ENCODE data around the gene OR52B6. TPM values are rescaled to one million over a fixed set of nuclear protein-coding genes. Genes with fewer than 3 reads are reported as not detected.

The OR52B6 gene
- total RNA-seq, 1 experiment from 2014 or later = not detected

DNA sequence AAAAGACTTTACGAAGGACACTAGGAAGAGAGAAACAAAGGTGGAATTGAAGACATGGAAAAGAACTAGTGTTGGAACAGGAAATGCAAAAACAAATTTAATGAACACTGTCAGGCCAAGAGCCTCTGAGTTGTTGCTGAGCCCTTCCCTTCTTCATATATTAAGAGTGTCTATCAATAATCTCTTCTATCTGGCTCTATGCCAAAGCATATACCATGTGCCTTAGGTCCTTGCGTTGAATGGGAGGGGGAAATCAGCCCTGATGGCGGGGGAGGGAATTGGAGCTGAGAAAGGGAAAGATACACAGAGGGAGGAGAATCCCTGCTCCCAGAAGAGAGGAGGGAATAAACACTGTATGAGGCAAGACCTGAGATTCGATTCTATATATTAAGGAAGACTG lies 5.5 kb upstream of the OR52B6 start:
- DNase-seq (ENCODE audit: low spot score) (no peak), ATAC-seq (peak; percentile 36; the same call in 1 of the 2 replicates)
- Mint-ChIP-seq H3K27me3 (ENCODE audit: low read depth) (no peaks in the 10 kb centered on the region; the same call in 1 of the 2 replicates), H3K36me3 (no peaks in the 10 kb centered on the region), H3K4me1 (no peaks in the 10 kb centered on the region), H3K4me3 (no peak overlapping the region), H3K9me3 (peaks cover 7% of the 10 kb centered on the region; the same call in 1 of the 2 replicates), H3K27ac (no peak overlapping the region)
- TF ChIP-seq, protein P1, sequence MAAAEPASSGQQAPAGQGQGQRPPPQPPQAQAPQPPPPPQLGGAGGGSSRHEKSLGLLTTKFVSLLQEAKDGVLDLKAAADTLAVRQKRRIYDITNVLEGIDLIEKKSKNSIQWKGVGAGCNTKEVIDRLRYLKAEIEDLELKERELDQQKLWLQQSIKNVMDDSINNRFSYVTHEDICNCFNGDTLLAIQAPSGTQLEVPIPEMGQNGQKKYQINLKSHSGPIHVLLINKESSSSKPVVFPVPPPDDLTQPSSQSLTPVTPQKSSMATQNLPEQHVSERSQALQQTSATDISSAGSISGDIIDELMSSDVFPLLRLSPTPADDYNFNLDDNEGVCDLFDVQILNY (CRISPR knock-in tag; IDR thresholded peaks at IDR 0.05) = no peak
- TF ChIP-seq USF2 (CRISPR knock-in tag; IDR thresholded peaks at IDR 0.05) = no peak
- TF ChIP-seq NR3C1 (CRISPR knock-in tag; conservative IDR thresholded peaks at IDR 0.05; ENCODE audit: low read depth) = no peak
- no peak for TF ChIP-seq ETV6 (CRISPR knock-in tag; IDR thresholded peaks at IDR 0.05)
- TF ChIP-seq RORB (CRISPR knock-in tag; IDR thresholded peaks at IDR 0.05) = no peak
- TF ChIP-seq SMAD3 (CRISPR knock-in tag; IDR thresholded peaks at IDR 0.05; ENCODE audit: borderline replicate concordance) = no peak
- TF ChIP-seq, protein P2, sequence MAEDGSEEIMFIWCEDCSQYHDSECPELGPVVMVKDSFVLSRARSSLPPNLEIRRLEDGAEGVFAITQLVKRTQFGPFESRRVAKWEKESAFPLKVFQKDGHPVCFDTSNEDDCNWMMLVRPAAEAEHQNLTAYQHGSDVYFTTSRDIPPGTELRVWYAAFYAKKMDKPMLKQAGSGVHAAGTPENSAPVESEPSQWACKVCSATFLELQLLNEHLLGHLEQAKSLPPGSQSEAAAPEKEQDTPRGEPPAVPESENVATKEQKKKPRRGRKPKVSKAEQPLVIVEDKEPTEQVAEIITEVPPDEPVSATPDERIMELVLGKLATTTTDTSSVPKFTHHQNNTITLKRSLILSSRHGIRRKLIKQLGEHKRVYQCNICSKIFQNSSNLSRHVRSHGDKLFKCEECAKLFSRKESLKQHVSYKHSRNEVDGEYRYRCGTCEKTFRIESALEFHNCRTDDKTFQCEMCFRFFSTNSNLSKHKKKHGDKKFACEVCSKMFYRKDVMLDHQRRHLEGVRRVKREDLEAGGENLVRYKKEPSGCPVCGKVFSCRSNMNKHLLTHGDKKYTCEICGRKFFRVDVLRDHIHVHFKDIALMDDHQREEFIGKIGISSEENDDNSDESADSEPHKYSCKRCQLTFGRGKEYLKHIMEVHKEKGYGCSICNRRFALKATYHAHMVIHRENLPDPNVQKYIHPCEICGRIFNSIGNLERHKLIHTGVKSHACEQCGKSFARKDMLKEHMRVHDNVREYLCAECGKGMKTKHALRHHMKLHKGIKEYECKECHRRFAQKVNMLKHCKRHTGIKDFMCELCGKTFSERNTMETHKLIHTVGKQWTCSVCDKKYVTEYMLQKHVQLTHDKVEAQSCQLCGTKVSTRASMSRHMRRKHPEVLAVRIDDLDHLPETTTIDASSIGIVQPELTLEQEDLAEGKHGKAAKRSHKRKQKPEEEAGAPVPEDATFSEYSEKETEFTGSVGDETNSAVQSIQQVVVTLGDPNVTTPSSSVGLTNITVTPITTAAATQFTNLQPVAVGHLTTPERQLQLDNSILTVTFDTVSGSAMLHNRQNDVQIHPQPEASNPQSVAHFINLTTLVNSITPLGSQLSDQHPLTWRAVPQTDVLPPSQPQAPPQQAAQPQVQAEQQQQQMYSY (CRISPR knock-in tag; IDR thresholded peaks at IDR 0.05) = no peak
- no peak for TF ChIP-seq ZNF232 (CRISPR knock-in tag; IDR thresholded peaks at IDR 0.05)
- TF ChIP-seq PREB (CRISPR knock-in tag; IDR thresholded peaks at IDR 0.05; ENCODE audit: borderline replicate concordance) = no peak
- no peak for TF ChIP-seq ELF4 (CRISPR knock-in tag; IDR thresholded peaks at IDR 0.05; ENCODE audit: low read depth)
- TF ChIP-seq, protein P3, sequence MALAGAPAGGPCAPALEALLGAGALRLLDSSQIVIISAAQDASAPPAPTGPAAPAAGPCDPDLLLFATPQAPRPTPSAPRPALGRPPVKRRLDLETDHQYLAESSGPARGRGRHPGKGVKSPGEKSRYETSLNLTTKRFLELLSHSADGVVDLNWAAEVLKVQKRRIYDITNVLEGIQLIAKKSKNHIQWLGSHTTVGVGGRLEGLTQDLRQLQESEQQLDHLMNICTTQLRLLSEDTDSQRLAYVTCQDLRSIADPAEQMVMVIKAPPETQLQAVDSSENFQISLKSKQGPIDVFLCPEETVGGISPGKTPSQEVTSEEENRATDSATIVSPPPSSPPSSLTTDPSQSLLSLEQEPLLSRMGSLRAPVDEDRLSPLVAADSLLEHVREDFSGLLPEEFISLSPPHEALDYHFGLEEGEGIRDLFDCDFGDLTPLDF (CRISPR knock-in tag; IDR thresholded peaks at IDR 0.05) = no peak
- TF ChIP-seq OVOL2 (CRISPR knock-in tag; IDR thresholded peaks at IDR 0.05; ENCODE audit: borderline replicate concordance) = no peak
- no peak for TF ChIP-seq NFYB (CRISPR knock-in tag; conservative IDR thresholded peaks at IDR 0.05; ENCODE audit: low read depth)
- no peak for TF ChIP-seq ZNF263 (CRISPR knock-in tag; IDR thresholded peaks at IDR 0.05; ENCODE audit: low read depth)
- TF ChIP-seq, protein P4, sequence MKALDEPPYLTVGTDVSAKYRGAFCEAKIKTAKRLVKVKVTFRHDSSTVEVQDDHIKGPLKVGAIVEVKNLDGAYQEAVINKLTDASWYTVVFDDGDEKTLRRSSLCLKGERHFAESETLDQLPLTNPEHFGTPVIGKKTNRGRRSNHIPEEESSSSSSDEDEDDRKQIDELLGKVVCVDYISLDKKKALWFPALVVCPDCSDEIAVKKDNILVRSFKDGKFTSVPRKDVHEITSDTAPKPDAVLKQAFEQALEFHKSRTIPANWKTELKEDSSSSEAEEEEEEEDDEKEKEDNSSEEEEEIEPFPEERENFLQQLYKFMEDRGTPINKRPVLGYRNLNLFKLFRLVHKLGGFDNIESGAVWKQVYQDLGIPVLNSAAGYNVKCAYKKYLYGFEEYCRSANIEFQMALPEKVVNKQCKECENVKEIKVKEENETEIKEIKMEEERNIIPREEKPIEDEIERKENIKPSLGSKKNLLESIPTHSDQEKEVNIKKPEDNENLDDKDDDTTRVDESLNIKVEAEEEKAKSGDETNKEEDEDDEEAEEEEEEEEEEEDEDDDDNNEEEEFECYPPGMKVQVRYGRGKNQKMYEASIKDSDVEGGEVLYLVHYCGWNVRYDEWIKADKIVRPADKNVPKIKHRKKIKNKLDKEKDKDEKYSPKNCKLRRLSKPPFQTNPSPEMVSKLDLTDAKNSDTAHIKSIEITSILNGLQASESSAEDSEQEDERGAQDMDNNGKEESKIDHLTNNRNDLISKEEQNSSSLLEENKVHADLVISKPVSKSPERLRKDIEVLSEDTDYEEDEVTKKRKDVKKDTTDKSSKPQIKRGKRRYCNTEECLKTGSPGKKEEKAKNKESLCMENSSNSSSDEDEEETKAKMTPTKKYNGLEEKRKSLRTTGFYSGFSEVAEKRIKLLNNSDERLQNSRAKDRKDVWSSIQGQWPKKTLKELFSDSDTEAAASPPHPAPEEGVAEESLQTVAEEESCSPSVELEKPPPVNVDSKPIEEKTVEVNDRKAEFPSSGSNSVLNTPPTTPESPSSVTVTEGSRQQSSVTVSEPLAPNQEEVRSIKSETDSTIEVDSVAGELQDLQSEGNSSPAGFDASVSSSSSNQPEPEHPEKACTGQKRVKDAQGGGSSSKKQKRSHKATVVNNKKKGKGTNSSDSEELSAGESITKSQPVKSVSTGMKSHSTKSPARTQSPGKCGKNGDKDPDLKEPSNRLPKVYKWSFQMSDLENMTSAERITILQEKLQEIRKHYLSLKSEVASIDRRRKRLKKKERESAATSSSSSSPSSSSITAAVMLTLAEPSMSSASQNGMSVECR (CRISPR knock-in tag; IDR thresholded peaks at IDR 0.05; ENCODE audit: borderline replicate concordance) = no peak
- no peak for TF ChIP-seq KAT7 (CRISPR knock-in tag; IDR thresholded peaks at IDR 0.05; ENCODE audit: borderline replicate concordance)
- ChIA-PET POLR2A (no interaction called here), CTCF (no interaction called here)
